ENCODE measurements around the gene HJURP.

DNA sequence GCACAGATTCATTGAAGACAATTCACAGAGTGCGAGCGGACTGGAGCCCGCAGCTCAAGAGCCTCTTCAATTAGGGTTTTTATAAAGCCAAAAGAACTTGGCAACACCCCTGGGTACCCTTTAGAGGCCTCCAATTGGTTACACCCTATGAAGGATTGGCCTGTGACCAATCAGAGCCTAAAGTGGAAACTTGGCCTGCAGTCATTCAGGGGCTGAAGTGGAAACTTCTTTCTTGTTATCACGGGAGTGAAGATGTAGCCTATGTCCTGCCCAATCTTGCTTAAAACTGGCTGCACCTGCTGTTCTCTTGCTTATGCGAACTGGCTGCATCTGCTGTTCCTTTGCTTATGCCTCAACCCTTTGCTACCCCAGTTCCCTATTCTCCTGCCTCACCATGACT lies 1.8 kb upstream of the HJURP start:
- TF ChIP-seq POLR2A (IDR thresholded peaks at IDR 0.05; ENCODE audit: low read depth): no peak
- TF ChIP-seq, protein P1, sequence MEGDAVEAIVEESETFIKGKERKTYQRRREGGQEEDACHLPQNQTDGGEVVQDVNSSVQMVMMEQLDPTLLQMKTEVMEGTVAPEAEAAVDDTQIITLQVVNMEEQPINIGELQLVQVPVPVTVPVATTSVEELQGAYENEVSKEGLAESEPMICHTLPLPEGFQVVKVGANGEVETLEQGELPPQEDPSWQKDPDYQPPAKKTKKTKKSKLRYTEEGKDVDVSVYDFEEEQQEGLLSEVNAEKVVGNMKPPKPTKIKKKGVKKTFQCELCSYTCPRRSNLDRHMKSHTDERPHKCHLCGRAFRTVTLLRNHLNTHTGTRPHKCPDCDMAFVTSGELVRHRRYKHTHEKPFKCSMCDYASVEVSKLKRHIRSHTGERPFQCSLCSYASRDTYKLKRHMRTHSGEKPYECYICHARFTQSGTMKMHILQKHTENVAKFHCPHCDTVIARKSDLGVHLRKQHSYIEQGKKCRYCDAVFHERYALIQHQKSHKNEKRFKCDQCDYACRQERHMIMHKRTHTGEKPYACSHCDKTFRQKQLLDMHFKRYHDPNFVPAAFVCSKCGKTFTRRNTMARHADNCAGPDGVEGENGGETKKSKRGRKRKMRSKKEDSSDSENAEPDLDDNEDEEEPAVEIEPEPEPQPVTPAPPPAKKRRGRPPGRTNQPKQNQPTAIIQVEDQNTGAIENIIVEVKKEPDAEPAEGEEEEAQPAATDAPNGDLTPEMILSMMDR (IDR thresholded peaks at IDR 0.05): no peak

Measured in esophagus muscularis mucosa (tissue), 3 donors.